DMS153 treated with DMSO at 0.1 percent for 48 hours (cell line): ENCODE data around the gene PIK3AP1.

ENCODE experiments used
- DNase-seq: peaks from one replicate; lab custom pipeline; 2025; ENCODE audit not compliant: unreplicated experiment; lab: John Stamatoyannopoulos, UW

The PIK3AP1 gene

GRCh38 chr10:96647466-96647865 is 72.8 kb downstream of the PIK3AP1 start:
- DNase-seq = no peak

DNA sequence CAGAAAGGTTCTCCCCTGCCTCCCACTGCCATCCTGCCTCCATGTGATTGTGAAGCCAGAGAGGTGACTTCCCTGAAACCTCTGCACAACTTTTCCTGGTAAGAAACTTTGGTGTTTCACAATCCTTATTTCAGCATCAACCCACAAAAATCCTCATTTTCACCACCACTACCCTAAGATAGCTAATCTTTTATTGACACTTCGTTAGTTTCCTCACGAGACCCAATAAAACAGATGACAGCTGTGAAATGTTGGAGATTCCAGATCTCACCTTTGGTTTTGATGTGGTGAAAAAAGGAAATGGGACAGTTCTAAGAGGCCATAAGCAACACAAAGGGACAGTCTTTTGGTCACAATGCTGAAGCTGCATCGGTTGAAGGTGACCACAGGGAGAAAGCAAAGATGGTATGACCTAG is 73.6 kb downstream of the PIK3AP1 start:
- no peak for DNase-seq

DNA sequence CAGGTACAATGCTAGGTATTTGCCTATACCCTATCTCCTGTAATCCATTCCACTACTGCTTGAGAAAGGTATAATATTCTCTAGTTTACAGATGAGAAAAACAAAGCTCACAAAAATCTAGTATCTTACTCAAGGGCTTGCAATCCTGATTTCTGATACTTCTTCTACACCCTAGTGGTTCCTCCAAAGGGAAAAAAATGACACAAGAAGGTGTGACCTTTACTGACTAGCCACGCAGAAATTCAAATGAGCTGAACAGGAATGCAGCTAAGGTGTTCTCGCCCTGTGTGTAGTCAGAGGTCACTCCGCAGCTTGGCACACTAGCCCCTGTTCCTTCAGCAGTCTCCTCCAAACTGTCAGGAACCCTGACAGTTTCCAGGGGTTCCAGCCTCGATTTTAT is 74.0 kb downstream of the PIK3AP1 start:
- no peak for DNase-seq

DNA sequence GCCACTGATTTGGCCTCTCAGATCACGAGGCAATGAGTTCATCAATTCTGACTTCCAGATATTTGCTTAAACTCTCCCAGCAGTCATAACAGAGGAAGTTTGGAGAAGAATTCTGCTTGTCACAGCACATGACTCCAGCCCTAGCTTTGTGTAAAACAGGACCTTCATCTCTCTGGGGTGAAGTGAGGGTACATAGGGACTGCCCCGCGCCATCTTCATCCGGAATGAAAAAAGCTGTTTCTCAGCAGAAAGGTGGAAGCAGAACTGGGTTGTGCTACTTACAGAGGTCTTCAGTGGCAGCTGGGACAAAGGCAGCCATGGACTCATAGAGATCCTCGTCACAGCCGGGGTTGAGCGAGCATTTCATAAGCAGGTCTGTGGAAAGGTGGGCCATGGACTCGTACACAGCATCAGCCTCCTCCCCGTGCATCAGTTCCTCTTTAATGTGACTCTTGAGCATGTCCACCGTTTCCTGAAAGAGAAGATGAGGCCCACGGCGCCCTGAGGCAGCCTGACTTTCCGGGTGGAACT is 75.1 kb downstream of the PIK3AP1 start:
- no peak for DNase-seq

DNA sequence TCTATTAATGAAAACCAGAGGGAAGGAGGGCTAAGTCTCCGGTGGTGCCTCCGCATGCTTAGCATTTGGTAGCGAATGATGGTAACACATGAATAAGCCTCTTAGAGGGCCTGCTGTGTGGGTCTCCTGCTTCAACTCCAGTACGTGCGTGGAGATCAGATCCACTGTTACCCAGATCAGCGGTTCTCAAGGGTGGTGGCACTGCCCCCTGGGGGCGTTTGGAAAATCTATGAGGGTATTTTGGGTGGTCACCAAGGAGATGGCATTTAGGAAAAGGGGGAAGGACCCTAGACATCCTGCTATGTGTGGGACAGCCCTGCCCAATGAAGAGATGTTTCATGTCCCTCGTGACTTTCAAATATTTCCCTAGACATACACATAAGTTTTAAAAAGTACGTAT is 76.4 kb downstream of the PIK3AP1 start:
- DNase-seq = no peak

DNA sequence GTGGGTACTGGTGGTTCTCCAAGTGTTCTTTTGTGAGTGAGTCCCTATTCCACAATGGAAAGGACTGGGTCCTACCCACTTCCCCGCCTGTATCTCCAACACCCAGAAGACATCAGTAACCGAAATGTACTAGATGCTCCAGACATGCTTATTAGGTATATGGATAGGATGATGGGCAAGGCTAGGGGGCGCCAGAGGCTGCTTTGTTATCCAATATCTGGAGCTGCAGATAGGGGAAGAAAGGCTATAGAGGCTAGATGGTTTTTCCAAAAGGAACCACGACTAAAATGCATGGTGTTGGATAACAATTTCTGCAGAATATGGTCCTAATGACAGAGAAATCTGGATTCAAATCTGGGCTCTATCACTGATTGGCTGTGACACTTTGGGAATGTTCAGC is 77.3 kb downstream of the PIK3AP1 start:
- DNase-seq = peak; percentile 59

DNA sequence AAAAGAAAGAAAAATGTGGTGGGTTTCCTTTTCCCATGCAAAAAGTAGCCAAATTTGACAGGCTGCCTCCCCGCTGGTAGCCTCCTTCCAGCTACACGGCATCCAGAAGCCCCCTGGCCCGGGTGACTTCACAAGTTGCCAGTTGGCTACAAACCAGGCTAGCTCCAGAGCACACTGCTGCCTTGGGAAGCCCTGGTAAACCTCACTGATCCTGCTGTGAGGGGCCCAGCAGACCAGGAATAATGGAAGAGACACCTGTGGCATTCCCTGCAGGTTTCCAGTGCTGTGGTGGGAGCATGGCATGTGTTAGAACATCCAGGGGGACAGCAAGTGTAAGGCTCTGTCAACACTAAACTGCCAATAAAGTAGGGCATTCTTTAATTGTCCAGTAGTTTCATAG is 77.8 kb downstream of the PIK3AP1 start:
- no peak for DNase-seq

DNA sequence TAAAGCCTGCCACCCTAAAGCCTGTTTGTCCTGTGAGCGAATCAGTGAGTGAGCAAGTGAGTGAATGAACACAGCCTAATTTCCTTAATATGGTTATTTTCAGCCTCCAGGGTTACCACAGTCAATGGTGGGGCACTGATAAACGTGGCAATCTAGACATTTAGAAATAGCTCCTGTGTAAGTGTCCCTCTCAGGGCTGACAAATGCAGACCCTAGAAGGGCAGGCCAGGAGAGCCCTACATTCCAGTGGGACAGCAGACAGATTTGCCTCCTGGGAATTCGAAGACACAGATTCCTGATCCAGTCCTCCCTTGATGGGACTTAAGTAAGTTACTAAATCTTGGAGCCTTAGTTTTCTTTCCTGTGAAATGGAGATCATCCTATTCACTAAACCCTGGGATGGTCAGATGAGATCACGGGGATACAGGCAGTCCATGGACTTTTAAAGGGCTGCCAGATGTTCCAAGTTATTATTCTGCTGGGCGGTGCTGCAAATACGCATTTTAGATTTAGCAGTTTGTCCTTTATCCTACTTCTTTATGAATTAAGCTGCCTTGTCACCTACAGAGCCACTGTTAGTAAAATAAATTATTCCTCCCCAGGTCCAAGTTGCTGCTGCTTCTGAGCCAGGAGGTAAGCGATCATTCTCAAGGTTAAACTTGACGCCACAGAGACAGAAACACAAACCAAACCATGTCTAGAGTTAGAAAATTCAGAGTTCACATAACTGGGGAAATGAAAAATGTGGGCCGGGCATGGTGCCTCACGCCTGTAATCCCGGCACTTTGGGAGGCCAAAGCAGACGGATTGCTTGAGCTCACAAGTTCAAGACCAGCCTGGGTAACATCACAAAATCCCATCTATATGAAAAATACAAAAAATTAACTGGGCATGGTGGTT is 78.7 kb downstream of the PIK3AP1 start:
- DNase-seq = no peak

- DNase-seq = no peak
Observed at GRCh38 chr10:96639899-96640298, 80.4 kb downstream of the PIK3AP1 start.

DNA sequence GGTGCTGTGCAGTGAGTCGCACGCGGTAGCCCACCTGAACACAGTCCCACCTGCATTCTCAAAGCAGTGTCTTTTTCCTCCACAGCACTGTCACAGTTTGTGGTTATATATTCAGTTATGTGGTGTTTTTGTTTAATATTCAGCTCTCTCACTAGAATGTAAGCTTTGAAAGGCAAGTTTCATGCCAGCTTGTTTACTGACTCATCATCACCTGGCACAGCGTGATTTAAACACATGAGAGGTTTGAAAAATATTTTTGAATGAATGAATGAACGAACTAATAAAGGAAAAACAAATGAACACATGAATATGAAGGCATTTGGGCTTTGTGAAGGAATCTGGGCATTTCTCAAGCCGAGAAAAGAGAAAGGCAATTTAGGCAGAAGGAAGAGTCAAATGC is 81.6 kb downstream of the PIK3AP1 start:
- DNase-seq = no peak

- DNase-seq = no peak
Observed at GRCh38 chr10:96638120-96638519, 82.2 kb downstream of the PIK3AP1 start.

GRCh38 chr10:96637709-96638108 is 82.6 kb downstream of the PIK3AP1 start:
- no peak for DNase-seq

DNA sequence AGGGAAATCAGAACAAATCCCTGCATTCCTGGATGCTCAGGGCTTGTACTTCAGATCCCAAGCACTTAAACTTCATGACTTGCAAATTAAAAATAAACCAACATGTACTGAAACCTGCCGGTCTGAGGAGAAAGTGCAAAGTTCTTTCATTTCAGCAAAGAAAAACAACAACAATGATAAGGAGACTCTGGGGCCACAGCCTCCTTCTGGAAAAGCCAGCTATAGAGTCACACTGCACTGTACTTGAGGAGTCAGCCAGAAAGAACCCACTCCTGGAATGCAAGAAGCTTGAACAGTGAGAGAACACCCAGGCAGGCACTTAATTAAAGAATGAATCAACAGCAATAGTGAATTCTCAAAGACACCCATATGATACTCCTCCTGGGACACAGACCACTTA is 83.8 kb downstream of the PIK3AP1 start:
- no peak for DNase-seq

DNA sequence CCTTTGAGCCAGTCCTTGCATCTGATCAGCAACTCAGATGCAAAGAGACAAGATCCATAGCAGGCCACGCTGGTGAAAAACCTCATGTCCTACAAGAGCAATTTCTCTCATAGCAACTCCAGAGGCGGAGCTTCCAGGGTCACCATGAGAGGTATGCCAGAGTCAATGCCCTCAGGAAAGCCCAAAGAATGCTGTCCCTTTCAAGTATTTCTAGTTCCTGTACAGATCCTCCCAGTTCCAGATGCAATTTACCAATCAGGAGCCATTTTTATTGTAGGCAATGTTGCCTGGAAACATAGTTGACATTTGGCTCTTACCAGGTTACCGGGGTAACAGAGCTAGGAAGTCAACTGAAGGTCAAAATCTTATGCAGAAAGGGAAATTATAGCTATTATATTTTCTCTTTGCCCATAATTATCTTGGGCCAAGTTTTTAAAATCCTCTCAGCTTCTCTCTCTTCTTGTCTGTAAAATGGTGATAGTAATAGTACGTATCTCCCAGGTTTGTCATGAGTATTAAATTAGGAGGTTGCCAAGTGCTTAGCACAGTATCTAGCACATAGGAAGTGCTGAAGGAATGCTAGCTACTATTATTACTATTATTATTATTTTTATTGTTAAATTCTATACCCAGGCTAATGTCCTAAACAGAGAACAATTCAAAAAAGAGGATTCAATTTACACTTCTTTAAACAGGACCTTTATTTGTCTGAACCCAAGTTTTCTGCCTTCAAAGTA is 87.2 kb downstream of the PIK3AP1 start:
- peak; percentile 52 for DNase-seq

DNA sequence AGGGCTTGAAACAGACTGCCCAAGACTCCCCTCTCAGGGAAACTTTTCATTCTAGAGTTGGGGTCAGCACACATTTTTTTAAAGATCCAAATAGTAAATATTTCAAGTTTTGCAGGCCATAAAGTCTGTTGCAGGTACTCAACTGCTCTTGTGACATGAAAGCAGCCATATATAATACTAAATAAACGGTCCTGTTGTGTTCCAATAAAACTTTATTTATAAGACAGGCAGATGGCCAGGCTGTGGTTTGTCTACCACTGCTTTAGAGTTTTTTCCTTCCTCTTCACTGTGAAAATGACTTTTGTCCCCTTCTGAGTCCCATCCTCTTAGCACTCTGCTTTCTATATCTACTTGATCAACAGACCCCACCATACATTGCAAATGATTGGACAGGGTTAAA is 93.0 kb downstream of the PIK3AP1 start:
- DNase-seq = no peak

DNA sequence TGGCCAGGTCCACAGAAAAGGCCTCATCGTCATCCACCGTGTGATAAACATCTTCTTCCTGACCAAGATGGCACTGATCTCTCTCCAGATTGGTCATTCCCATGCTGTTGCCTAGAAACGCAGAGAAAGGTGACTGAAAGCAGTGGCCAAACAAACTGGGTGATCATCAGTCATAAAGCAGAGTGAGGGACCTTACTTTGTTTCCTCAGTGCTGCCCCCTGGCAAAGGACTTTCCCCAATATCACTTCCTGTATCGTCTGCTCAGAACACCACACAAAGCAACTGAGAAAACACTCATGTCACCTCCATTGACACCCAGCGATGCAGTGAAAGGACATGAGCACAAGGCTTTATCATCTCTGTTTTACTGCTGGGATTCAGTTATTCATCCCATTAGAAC is 93.5 kb downstream of the PIK3AP1 start:
- no peak for DNase-seq

GRCh38 chr10:96625173-96625572 is 95.1 kb downstream of the PIK3AP1 start:
- DNase-seq = no peak

DNA sequence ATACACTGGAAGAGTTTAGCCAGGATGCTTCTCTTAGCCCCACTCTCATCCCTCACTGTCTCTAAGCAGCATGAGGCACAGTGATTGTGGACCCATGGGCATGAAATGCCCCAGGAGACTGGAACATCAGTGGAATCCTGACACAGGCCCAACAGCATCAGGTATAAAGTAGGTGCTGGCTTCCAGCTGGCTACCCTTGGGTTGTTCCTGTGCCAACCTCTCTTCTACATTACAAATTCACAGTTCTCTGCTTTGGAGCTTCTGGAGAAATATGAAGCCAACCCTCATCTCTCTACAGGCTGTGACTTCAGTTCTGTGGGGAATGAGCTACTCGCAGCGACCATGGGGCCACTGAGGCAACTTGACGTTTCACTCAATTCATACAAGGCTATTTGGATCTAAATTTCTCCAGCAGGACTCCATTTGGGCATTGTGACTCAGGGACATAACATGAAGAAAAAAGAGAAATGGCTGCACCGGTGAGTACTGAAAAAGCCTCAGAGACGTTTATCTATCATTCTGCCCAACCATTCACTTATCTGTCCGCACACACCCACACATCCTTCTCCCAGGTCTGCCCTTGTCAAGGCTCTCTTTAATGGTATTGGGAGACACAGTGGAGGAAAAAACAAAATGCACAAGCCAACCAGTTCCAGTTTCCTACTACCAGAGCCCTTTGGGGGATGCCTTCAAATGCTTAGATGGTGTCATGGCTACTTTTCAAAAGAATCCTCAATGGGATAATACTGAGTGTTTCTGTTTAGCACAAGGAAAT is 98.1 kb downstream of the PIK3AP1 start:
- DNase-seq = no peak

DNA sequence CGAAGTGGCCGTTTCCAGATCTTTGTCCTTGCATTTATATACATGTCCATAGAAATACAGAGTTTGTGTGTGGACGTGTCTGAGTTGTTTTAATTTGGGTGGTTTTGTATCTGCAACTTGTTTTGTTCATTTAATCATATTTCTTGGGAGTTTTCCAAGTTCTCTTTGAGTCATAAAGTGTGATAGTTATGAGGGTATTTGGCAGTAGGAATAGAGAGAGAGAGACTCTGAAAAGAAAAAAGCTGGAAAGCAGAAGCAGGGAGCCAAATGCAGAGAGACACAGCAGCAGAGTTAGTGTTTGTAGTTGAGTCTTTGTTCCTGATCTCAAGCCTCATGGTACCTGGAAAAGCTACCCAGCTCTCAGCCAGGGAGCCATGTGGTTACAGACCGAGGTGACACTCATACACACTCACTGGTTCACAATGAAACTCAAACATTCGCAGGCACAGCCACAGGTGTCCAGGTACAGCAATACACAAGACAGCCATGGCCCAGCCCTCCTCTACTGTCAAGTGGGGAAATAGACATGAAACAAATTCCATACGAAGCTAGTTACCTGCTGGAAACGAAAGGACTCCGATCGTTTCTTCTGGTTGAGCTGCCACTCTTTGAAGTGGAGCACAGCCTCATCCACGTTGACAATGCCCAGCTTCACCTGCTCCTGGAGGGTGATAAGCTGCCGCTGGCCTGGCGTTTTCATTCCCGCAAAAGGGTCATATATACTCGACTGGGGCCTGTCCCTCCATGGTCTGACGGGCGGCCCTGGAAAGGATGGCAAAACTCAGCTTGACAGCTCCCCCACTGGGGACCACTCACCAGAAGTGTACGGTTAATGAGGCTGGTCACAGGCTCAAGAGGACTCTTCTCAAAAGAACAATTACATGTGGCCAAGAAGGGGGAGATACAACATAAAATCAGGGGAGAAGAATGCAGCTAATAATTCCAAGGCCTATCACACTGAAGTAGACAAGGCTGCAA is 100.2 kb downstream of the PIK3AP1 start:
- no peak for DNase-seq

GRCh38 chr10:96619120-96619519 is 101.2 kb downstream of the PIK3AP1 start:
- no peak for DNase-seq
